ENCODE measurements around the gene RPL18A. TPM values are rescaled to one million over a fixed set of nuclear protein-coding genes. Genes with fewer than 3 reads are reported as not detected.

The RPL18A gene
- total RNA-seq, 1 experiment from 2014 or later: 821 TPM

GRCh38 chr19:17868669-17869068 lies 9.0 kb downstream of the RPL18A start:
- H3K27ac ChIP-seq: no peak overlapping the region
- H3K36me3 ChIP-seq: peaks cover 25% of the 10 kb centered on the region
- H3K4me1 ChIP-seq (replicated peaks): no peaks in the 10 kb centered on the region
- no peaks in the 10 kb centered on the region for H3K9me3 ChIP-seq (replicated peaks)
- no peak for DNase-seq (ENCODE audit: low read depth in 1 of 2, low spot score in 2 of 2)
- no peak overlapping the region for H3K4me3 ChIP-seq
- peaks cover 42% of the 10 kb centered on the region for H3K27me3 ChIP-seq (replicated peaks)

- H3K27ac ChIP-seq: no peak overlapping the region
- H3K36me3 ChIP-seq: peaks cover 20% of the 10 kb centered on the region
- no peak overlapping the region for H3K4me3 ChIP-seq
- H3K9me3 ChIP-seq (replicated peaks): no peaks in the 10 kb centered on the region
- H3K27me3 ChIP-seq (replicated peaks): peaks cover 45% of the 10 kb centered on the region
- no peak for DNase-seq (ENCODE audit: low read depth in 1 of 2, low spot score in 2 of 2)
- H3K4me1 ChIP-seq (replicated peaks): no peaks in the 10 kb centered on the region
Measured at GRCh38 chr19:17869114-17869608, 9.5 kb downstream of the RPL18A start.

- Histone ChIP-seq H3K36me3 (no peaks in the 10 kb centered on the region), H3K27ac (no peak overlapping the region), H3K9me3 (replicated peaks) (no peaks in the 10 kb centered on the region), H3K27me3 (replicated peaks) (peaks cover 51% of the 10 kb centered on the region), H3K4me3 (no peak overlapping the region), H3K4me1 (replicated peaks) (no peaks in the 10 kb centered on the region)
- no peak for DNase-seq (ENCODE audit: low read depth in 1 of 2, low spot score in 2 of 2)
Measured at GRCh38 chr19:17871032-17871877, 11.5 kb downstream of the RPL18A start.

GRCh38 chr19:17871878-17872250 lies 12.2 kb downstream of the RPL18A start, which contains the start of gene SLC5A5:
TSS of gene SLC5A5 (plus strand) at chr19:17871945. CDS start at chr19:17872320, 375 bp downstream.
- Histone ChIP-seq H3K27me3 (replicated peaks) (peaks cover 51% of the 10 kb centered on the region), H3K4me3 (no peak within 1 kb of the TSS), H3K9me3 (replicated peaks) (no peaks in the 10 kb centered on the region), H3K36me3 (no peaks in the 10 kb centered on the region), H3K4me1 (replicated peaks) (no peaks in the 10 kb centered on the region), H3K27ac (no peak within 1 kb of the TSS)
- DNase-seq (ENCODE audit: low read depth in 1 of 2, low spot score in 2 of 2): no peak

- Histone ChIP-seq H3K27me3 (replicated peaks) (peaks cover 52% of the 10 kb centered on the region), H3K9me3 (replicated peaks) (no peaks in the 10 kb centered on the region; the same call in 1 of the 2 replicates), H3K4me1 (replicated peaks) (no peaks in the 10 kb centered on the region), H3K27ac (no peak overlapping the region), H3K36me3 (no peaks in the 10 kb centered on the region), H3K4me3 (no peak overlapping the region)
- no peak for DNase-seq (ENCODE audit: low read depth in 1 of 2, low spot score in 2 of 2)
Measured at GRCh38 chr19:17872251-17873001, 12.7 kb downstream of the RPL18A start.

- Histone ChIP-seq H3K27me3 (replicated peaks) (peaks cover 57% of the 10 kb centered on the region), H3K27ac (no peak overlapping the region)
Measured at GRCh38 chr19:17873786-17874757, 14.4 kb downstream of the RPL18A start.

GRCh38 chr19:17874758-17875135 lies 15.0 kb downstream of the RPL18A start:
- no peak for DNase-seq (ENCODE audit: low read depth in 1 of 2, low spot score in 2 of 2)
- no peaks in the 10 kb centered on the region; the same call in 1 of the 2 replicates for H3K9me3 ChIP-seq (replicated peaks)
- no peaks in the 10 kb centered on the region for H3K36me3 ChIP-seq
- H3K4me3 ChIP-seq: no peak overlapping the region
- no peak overlapping the region for H3K27ac ChIP-seq
- no peaks in the 10 kb centered on the region for H3K4me1 ChIP-seq (replicated peaks)
- peaks cover 52% of the 10 kb centered on the region for H3K27me3 ChIP-seq (replicated peaks)

More at GRCh38 chr19:17873786-17874757, 14.4 kb downstream of the RPL18A start:
- no peak for DNase-seq (ENCODE audit: low read depth in 1 of 2, low spot score in 2 of 2)
- Histone ChIP-seq H3K4me3 (no peak overlapping the region), H3K9me3 (replicated peaks) (no peaks in the 10 kb centered on the region; the same call in 1 of the 2 replicates), H3K36me3 (no peaks in the 10 kb centered on the region), H3K4me1 (replicated peaks) (no peaks in the 10 kb centered on the region)

GRCh38 chr19:17877696-17878095 lies 18.0 kb downstream of the RPL18A start:
- peaks cover 26% of the 10 kb centered on the region for H3K27me3 ChIP-seq (replicated peaks)
- no peaks in the 10 kb centered on the region; the same call in 1 of the 2 replicates for H3K9me3 ChIP-seq (replicated peaks)
- H3K36me3 ChIP-seq: no peaks in the 10 kb centered on the region
- DNase-seq (ENCODE audit: low read depth in 1 of 2, low spot score in 2 of 2): no peak
- H3K4me1 ChIP-seq (replicated peaks): no peaks in the 10 kb centered on the region
- no peak overlapping the region for H3K27ac ChIP-seq
- no peak overlapping the region for H3K4me3 ChIP-seq

GRCh38 chr19:17879466-17879865 lies 19.8 kb downstream of the RPL18A start:
- DNase-seq (ENCODE audit: low read depth in 1 of 2, low spot score in 2 of 2): no peak
- Histone ChIP-seq H3K27me3 (replicated peaks) (peaks cover 11% of the 10 kb centered on the region), H3K27ac (no peak overlapping the region), H3K36me3 (no peaks in the 10 kb centered on the region), H3K4me1 (replicated peaks) (no peaks in the 10 kb centered on the region), H3K4me3 (no peak overlapping the region), H3K9me3 (replicated peaks) (no peaks in the 10 kb centered on the region; the same call in 1 of the 2 replicates)

- H3K4me1 ChIP-seq (replicated peaks): no peaks in the 10 kb centered on the region
- no peak overlapping the region for H3K27ac ChIP-seq
- DNase-seq (ENCODE audit: low read depth in 1 of 2, low spot score in 2 of 2): no peak
- peaks cover 6% of the 10 kb centered on the region; the same call in 1 of the 2 replicates for H3K27me3 ChIP-seq (replicated peaks)
- no peak overlapping the region for H3K4me3 ChIP-seq
- no peaks in the 10 kb centered on the region; the same call in 1 of the 2 replicates for H3K9me3 ChIP-seq (replicated peaks)
- no peaks in the 10 kb centered on the region for H3K36me3 ChIP-seq
Measured at GRCh38 chr19:17881701-17882100, 22.0 kb downstream of the RPL18A start.

GRCh38 chr19:17883627-17884410 lies 24.1 kb downstream of the RPL18A start:
- Histone ChIP-seq H3K36me3 (no peaks in the 10 kb centered on the region), H3K27ac (no peak overlapping the region), H3K4me3 (no peak overlapping the region), H3K27me3 (replicated peaks) (no peaks in the 10 kb centered on the region), H3K4me1 (replicated peaks) (no peaks in the 10 kb centered on the region), H3K9me3 (replicated peaks) (no peaks in the 10 kb centered on the region)
- no peak for DNase-seq (ENCODE audit: low read depth in 1 of 2, low spot score in 2 of 2)

GRCh38 chr19:17886515-17886914 lies 26.8 kb downstream of the RPL18A start:
- Histone ChIP-seq H3K9me3 (replicated peaks) (no peaks in the 10 kb centered on the region), H3K36me3 (no peaks in the 10 kb centered on the region), H3K4me3 (no peak overlapping the region), H3K4me1 (replicated peaks) (no peaks in the 10 kb centered on the region), H3K27me3 (replicated peaks) (no peaks in the 10 kb centered on the region), H3K27ac (no peak overlapping the region)
- DNase-seq (ENCODE audit: low read depth in 1 of 2, low spot score in 2 of 2): no peak
